Midbrain (tissue), 1 donor: ENCODE measurements around the gene PBX1.

ENCODE experiments used
- DNase-seq: peaks from one replicate; lab custom pipeline; 2025; lab: John Stamatoyannopoulos, UW

The PBX1 gene

DNA sequence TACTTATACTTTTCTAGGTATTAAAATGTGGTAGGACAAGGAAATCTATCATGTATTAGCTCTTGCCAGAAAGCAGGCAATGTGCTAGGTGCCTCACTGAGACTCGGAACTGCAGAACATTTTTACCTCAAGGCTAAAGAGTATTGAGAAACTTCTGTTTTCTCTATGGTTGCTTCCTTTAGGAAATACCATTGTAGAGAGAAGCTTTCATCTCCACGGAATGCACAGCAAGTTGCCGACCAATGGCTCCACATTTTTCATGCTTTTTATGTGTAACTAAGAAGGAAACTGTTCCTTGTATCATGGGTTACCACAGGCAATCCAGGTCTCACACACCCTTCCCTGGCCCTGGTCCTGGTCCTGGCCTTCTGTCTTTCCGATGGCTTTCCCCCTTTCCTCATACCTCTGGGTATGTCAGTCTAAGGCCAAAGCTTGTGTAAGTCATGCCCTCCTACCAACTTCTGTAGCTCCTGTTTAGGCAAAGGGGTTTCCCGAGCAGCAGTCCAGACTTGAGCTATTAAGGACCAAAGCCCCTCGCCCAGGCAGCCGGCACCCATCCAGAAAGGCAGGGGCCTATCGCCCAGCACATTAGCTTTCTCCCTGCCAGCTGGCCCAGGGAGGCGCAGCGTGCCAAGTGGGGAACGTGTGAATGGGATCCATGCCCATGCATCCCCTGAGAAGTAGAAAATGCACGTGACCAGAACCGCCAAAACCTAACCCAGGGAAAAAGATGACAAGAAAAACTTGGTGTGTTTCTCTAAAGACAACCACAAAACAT, 225.0 kb downstream of the PBX1 start:
- DNase-seq, result no peak

DNA sequence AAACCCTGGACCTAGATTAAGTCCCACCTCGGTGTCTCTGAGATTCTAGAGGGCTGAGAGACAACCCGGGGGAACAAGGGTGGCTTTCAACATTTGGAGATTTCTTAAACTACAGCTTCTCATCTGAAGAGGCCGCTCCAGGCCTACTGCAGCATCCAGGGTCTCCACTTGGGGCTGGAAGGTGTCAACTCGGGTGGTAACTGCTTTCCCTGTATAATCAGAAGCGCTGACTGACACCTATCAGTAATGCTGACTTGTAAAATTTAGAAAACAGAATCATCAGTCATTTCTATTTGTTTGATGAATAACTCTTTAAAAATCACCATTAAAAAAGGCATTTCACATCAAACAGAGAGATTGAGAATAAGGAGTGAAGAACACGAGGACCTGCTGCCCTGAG, 226.0 kb downstream of the PBX1 start:
- DNase-seq, result no peak

DNA sequence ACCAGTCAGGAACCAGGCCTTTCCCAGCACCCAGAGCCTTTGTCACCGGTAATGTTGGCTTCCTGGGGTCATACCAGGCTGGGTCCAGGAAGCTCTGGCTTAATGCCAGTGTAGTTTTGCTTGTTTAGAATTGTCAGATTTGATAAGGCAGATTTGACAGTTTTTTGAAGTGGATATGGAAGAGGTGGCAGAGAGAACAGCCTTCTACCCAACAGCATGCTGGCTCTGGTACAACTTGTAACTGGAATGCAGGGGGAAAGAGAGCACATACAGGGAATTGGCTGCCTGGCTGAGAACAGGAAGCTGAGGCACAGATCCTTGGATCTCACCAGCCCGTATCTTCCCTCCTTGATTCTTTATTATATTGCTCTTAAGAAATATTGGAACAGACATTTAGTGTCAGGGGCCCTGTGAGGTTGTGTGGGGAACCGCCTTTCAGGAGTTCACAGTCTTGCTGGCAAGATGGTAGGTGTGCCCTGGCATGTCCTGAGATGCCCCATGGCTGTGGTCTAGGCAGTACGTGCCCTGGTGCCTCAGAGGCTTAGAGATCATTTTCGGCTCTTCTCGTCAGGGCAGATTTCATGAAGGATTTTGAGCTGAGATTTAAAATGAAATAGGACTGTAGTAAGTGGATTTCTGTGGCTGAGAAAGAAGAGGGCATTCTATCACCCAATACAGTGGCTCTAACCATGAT, 227.0 kb downstream of the PBX1 start:
- no peak for DNase-seq

DNA sequence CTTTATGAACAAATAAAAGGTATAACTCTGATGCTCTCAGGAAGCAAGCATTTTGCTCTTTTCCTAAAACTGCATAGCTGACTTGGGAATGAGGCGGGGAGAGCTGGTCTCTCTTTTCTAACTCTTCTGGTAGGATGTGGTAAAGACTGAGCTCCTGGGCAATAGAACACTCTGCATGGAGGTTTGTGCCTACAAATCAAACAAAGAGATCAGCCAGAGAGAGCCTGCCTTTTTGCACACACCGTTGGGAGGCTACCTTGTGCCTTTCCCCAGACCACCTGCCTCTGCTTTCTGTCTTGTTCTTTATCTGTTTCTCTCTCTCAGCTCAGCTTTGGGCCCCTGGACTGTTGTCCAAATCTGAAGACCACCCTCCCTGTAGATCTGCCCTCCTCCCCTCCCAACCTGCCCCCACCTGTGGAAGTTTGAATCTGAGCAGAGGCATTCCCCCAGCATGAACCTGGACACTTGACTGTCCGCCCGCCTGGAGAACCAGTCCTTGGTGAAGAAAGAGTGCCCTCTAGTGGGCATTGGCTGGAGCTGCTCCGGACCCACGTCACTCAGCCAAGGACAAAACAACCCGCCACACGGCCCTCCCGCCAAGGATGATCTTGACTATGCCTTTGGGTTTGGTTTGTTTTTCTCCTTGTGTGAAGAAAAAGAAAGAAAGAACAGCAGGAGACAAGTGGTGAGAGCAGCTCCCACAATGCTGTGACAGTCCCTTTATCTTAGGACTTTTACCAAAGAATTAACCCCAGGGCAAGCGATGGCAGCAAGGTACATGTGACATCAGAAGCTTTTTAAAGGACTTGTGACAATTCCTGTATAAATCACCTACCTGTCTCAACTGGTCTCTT, 228.2 kb downstream of the PBX1 start:
- peak; percentile 91 for DNase-seq

DNA sequence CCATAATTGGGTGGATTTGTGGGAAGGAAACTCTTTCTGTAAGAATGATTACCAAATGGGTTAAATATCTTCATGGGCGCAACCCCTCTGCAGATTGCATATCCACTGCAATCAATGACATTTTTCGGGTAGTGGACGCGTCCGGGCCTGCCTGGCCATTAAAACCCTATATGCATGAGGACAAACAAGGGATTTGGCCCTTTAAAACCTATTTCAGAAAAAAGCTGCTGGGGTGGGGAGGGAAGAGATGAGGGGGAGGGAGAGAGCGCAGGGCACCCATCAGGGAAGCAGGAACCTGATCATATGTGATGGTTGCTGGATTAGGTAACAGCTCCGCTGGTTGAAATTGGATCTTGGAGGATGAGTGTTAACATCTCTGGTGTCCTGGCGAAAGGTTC, 228.8 kb downstream of the PBX1 start:
- DNase-seq, result no peak

DNA sequence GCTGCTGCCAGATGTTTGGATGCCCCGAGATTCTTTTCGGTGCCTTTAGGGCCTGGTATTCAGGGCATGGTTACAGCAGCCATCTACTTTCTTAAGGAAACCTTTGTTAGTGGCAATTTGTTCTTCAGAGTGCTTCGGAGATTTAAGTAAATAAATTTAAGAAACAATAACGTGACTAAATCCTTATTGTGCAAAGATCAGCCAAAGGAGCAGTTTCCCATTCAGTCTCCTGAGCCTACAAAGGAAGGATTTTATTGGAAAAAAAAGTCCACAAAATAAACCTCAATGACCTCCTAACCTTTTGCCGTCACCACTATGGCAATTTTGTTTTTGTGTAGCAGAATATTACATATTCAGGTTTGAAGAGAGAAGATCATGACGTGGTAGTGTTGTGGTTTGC, 231.1 kb downstream of the PBX1 start:
- no peak for DNase-seq

DNA sequence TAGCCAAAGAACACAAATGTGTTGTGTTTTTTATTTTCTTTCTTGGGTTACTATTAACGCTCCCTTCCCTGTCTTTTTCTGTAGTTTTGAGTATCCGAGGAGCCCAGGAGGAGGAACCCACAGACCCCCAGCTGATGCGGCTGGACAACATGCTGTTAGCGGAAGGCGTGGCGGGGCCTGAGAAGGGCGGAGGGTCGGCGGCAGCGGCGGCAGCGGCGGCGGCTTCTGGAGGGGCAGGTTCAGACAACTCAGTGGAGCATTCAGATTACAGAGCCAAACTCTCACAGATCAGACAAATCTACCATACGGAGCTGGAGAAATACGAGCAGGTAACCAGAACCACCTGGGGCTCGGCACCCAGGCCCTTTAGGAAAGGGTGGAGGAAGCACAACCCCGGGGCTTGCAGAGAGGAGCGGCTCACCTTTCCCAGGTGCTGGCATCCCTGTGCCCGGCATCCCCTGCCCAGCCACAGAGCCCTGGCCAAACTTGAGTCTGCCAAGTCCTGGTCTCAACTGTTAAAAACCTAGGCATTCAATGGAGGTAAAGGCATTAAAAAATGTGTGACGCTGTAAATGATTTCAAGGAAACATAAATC, 233.5 kb downstream of the PBX1 start:
- no peak for DNase-seq

DNA sequence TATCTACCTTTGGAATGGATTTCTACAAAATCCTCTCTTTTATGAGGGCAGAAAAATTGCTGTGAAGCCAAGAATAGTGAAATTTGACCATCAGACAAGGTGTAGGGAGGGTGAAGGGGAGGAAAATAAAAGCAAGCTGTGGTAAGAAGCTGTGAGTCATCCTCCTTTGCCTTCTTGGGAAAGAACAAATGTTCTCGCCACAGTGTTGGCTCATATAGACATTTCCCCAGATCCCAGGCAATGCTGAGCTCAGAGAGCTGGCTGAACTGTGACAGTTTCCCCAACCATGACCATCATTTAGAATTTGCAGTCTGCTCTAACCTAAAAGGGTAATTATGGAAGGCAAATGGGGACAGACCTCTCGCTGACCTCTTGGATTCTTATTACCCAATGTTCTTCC, 235.4 kb downstream of the PBX1 start:
- no peak for DNase-seq

DNA sequence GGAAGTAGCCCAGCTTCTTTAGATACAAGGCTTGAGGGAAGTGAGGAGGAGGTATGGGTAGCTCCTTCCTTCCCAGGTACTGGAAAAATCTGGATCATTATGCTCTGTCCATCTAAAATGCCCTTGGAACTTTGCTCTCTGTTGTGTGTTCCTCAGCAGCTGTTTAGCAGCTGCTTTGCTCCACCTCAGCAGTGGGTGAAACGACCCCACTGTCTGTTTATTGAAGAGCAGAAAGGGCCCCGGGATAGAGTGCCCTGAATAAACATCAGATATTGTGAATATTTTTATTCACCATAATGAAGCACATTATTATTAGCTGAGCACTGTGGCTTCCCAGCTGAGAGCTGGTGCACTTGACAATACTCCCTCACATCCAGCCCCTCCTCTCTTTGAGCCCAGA, 237.9 kb downstream of the PBX1 start:
- DNase-seq, result no peak

DNA sequence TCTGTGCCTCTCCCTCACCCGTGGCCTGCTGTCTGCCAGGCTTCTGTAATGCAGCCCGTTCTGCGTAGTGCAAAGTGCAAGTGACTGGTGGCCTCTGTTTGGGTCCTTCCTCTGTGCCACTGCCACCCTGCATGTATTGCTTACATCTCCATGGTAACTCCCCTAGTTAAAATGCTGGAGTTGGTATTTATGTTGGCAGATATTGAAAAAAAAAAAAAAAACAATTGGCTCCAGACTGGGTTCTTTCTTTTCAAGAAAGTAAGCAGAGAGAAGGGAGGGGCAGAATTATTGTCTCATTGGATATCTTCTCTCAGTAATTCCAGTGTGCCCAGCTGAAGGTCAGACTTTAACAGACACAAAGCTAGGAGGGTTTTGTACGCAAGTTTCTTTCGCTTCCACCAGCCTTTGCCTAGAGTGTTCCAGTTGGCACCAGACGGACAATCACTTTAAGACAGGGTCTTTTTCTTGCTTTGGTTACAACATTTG, 242.3 kb downstream of the PBX1 start:
- DNase-seq, result peak; percentile 70

DNA sequence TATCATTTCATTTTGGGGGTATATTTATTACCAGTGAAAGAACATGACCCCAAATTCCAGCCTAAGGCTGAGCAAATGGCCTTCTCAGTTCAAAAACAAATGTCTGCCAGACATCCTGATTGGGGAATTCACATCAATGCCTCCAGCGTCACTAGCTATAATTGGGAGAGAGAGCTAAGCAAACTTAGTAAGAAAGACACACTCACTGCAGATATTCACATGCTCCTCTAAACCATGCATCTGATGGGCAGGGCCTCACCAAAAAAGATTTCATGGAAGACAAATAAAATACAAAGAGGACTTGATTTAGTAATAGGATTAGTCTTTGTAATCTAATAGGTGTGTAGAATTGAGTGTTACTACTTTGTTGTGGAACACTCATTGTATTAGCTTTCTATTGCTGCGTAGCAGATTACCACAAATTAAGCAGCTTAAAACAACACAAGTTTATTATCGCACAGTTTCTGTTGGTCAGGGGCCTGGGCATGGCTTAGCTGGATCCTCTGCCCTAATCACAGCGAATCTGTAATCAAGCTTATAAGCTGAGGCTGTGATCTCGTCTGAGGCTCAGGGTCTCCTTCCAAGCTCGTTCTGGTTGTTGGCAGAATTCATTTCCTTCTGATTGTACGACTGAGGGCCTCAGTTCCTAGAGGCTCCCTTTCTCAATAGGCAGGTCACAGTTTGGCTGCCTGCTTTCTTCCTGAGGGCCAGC, 243.0 kb downstream of the PBX1 start:
- peak; percentile 70 for DNase-seq

DNA sequence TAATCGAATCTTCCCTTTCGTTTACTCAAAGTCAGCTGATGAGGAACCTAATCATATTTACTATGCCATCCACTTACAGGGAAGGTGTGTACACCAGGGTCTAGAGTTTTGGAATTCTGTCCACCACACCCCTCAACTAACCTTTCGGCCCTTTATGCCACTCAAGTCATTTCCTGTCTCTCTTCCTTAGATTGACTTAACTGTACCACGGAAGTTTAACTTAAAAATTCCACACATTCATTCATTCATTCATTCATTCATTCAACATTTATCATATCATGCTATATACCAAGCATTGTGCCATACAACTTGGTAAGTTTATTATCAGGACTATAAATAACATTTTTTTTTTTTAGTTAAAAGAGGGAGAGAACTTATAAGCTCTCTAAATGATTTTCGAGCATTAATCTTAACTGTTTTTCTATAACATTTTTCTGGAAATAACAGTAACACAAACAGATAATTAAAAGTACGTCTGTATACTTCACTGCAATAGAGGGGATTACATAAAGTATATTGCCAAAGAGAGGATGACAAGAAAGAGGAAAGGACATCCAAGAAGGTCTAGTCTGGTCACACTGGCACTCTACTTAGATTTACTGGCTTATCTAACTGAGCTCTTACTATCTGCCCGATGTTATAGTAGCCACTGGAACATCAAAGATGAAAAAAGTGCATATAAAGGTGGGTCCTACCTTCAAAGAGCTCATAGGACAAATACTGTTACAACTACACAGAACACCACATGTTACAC, 243.7 kb downstream of the PBX1 start:
- no peak for DNase-seq

DNA sequence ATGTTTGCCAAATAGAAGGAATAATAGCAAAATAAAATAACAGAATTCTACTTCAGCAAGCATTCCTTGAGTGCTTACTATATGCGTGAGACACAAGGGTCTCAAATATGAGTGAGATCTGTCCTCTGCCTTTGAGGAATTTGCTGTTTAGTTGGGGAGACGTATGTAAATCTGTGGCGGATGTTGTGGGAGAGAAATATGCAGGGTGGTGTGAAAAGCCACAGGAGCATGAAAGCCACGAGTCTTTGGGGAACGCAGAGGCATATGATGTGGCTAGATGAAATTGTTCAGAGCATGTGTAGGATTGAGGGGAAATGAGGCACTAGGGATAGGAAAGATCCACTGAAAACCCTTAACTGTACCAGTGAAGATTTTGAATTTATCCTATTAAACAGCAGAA, 244.4 kb downstream of the PBX1 start:
- no peak for DNase-seq

DNA sequence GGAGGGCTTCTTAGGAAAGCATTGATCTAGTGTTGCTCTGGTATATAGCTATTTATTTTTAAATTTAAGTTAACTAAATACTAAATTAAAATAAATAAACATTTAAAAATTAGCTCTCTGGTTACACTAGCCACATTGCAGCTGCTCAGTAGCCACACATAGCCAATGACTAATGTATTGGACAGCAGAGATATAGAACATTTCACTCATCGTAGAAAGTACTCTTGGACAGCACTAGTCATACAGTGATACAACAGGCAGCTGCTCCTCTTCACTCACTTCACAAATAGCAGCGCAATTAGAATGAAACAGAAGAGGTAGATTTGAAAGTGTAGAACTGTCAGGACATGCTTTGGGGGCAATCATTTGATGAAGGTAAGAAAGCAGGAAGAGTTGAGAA, 245.4 kb downstream of the PBX1 start:
- no peak for DNase-seq

DNA sequence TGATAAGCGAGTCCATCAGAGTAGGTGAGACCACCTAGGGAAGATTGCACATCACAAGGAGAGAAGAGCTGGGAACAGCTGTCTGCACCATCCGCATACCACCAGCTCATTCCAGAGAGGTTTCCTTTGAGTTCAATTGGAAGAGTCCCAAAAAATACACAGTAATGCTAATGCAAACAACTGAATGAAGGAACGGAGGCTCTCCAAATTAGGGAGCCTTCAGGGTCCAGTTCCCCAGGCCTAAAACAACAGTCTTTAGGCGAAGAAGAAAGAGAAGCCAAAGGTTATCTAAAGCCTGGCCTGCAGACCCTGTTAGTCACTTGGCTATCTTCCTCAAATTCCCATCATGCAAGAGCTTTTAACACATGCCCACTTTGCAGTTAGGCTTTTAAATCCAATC, 246.4 kb downstream of the PBX1 start:
- no peak for DNase-seq

DNA sequence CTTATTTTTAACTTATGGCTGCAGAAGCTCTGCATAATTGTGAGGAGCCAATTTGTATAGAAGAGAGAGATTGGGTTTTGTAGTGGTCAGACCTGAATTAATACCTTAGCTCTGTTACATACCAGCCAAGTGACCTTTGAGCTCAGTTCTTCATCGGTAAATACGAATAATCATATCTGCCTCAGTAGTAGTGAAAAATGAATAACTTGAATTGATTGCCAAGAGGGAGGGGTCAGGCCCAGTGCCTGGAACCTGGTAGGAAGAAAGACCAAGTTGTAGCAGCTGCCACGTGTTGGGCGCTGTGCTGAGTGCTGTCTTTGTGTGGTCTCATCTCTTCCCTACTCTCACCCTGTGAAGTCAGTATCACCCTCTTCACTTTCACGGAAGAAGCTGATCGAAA, 247.5 kb downstream of the PBX1 start:
- no peak for DNase-seq

DNA sequence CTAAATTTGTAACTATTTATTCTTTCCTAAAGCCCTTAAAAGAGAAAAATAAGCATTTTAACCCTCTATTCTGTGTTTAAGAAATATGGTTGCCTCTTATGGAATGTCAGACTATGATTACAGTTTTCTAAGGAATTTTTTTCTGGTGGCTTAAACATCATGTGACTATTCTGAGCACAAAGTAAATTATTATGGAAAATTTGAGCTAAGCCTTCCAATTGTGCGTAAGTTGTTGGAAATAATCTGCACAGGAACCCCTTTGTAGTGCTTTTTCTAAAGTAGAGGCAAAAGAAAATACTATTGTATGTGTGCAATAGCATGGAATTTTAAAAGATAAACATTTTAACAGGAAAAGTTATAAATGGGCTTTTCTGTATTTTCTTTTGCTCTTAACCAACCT, 254.8 kb downstream of the PBX1 start:
- DNase-seq, result no peak

DNA sequence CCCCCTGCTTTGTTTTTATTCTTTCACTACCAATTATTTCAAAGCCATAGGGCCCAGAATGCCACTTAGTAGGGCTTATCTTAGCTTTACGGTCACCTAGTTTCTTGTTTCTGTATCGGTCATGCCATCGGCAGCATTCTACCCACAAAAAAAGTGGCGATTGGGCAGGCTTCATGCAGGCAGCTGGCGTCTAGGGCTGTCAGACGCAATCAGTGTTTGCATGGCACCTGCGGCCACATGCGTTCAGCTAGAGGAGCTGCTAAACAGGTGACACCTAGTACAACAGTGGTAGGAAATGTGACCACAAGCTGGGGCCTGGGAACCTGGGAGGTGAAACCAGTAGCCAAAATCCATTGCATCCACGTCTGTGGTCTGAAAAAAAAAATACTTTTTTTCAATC, 262.7 kb downstream of the PBX1 start:
- no peak for DNase-seq

DNA sequence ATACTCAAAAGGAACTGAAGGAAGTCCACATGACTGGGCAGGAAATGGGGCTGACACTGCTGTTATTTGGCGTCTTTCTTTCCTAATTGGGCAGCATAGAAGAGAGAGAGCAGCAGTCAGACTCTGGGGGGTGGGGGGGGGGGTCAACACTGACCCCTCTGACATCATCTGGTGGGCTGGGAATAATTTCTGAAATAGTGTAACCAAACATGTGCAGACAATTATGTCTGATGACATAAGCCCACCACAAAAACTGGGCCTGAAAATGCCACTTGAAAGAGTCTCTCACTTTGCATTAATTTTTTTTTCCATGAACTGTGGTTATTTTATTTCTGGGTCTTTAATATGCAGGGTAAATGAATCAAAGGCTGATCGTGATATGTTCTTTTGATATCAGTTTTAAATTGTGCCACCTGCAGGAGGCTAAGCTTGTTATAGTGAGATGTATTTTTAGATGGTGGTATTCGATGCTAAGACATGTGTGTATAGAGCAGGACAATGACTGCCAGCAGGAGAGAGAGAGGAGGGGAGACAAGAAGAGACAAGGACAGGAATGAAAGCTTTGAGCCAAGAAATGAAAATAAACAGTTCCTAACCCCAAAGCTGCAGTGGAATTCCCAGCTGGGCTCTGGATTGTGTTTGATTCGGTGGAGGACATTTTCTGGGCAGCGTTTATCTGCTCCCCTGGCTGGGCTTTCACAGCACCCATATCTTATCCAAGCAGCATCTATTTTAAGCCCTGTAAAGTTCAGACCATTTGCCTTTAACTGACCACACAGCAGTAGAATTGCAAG, 264.7 kb downstream of the PBX1 start:
- no peak for DNase-seq

DNA sequence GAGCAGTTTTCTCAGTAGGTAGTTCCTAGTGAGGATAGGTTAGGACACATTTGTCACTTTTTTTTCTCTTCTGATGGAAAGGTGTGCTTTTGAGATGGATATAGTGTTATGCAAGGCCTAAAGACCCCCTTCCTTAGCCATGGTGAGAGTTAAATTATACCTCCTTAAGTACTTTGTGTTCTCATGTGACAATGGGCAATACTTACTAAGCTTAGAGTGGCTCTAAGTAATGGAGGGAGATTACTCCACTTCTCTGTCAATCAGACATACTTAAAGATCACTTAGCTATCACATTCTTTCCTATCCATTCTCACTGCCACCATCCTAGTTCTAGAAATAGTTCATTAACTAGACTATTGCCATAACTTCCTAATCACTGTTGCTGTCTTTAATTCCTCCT, 265.6 kb downstream of the PBX1 start:
- no peak for DNase-seq
